HepG2 (cell line): ENCODE measurements around the gene HECTD4. TPM values are rescaled to one million over a fixed set of nuclear protein-coding genes. Genes with fewer than 3 reads are reported as not detected.

Experiments
- ARID3A ChIP-seq: IDR thresholded peaks from 2 replicates; pipeline ENCODE4 v1.6.1; 2012; ENCODE audit warnings: low read depth, low read length, improper control_type of control experiment
- DBP ChIP-seq: sonication (generic); formaldehyde crosslinking; IDR thresholded peaks from 2 replicates; pipeline ENCODE4 v1.4.0; 2020; ENCODE audit warnings: missing genetic modification reagents; ENCODE audit errors: not compliant biosample characterization
- FOXP1 ChIP-seq, 2 experiments: fragments of 450-650 bp in 1 of 2; IDR thresholded peaks; 2 replicates each; pipeline ENCODE4 v1.6.1; 2017 to 2018; ENCODE audit warnings: antibody characterized with exemption in 1 of 2
- FOXP4 ChIP-seq: sonication (generic); formaldehyde crosslinking; IDR thresholded peaks from 2 replicates; pipeline ENCODE4 v1.4.0; 2020; ENCODE audit warnings: missing genetic modification reagents
- GFI1 ChIP-seq: sonication (generic); formaldehyde crosslinking; IDR thresholded peaks from 2 replicates; pipeline ENCODE4 v1.5.0; 2020; ENCODE audit warnings: missing genetic modification reagents, mild to moderate bottlenecking, borderline replicate concordance
- GMEB1 ChIP-seq: sonication (generic); formaldehyde crosslinking; IDR thresholded peaks from 2 replicates; pipeline ENCODE4 v1.5.1; 2020; ENCODE audit warnings: missing genetic modification reagents, mild to moderate bottlenecking, borderline replicate concordance
- HDAC1 ChIP-seq: sonication (generic); formaldehyde crosslinking; IDR thresholded peaks from 2 replicates; pipeline ENCODE4 v1.5.1; 2020; ENCODE audit warnings: mild to moderate bottlenecking, missing genetic modification reagents
- HNRNPL ChIP-seq: fragments of 200-400 bp; formaldehyde crosslinking; IDR thresholded peaks from 2 replicates; pipeline ENCODE4 v1.6.1; 2017; ENCODE audit warnings: mild to moderate bottlenecking, low read depth, low read length
- MIXL1 ChIP-seq: IDR thresholded peaks from 2 replicates; pipeline ENCODE4 v1.6.1; 2016
- NCOA1 ChIP-seq: sonication (generic); formaldehyde crosslinking; IDR thresholded peaks from 2 replicates; pipeline ENCODE4 v1.9.0; 2021; ENCODE audit warnings: missing genetic modification reagents
- SKI ChIP-seq: fragments of 450-650 bp; IDR thresholded peaks from one replicate; pipeline ENCODE4 v1.6.1; 2018; ENCODE audit warnings: mild to moderate bottlenecking; ENCODE audit not compliant: partially characterized antibody
- TBX2 ChIP-seq: sonication (generic); formaldehyde crosslinking; IDR thresholded peaks from 2 replicates; pipeline ENCODE4 v1.5.0; 2020; ENCODE audit warnings: missing genetic modification reagents, mild to moderate bottlenecking, borderline replicate concordance
- TFDP2 ChIP-seq: sonication (generic); formaldehyde crosslinking; IDR thresholded peaks from 2 replicates; pipeline ENCODE4 v1.4.0; 2020; ENCODE audit warnings: missing genetic modification reagents
- ZNF205 ChIP-seq: IDR thresholded peaks from 2 replicates; pipeline ENCODE4 v1.6.1; 2018; ENCODE audit warnings: missing biosample characterization, missing genetic modification reagents
- ZNF251 ChIP-seq: sonication (generic); formaldehyde crosslinking; IDR thresholded peaks from 2 replicates; pipeline ENCODE4 v1.9.0; 2021; ENCODE audit warnings: mild to moderate bottlenecking, missing genetic modification reagents
- ZNF362 ChIP-seq: sonication (generic); formaldehyde crosslinking; IDR thresholded peaks from 2 replicates; pipeline ENCODE4 v1.4.0; 2020; ENCODE audit warnings: missing genetic modification reagents, mild to moderate bottlenecking, borderline replicate concordance
- ZSCAN5A ChIP-seq: sonication (generic); formaldehyde crosslinking; IDR thresholded peaks from 2 replicates; pipeline ENCODE4 v1.8.0; 2022; ENCODE audit warnings: mild to moderate bottlenecking, missing genetic modification reagents, borderline replicate concordance
- polyA plus RNA-seq, 8 experiments: library from polyadenylated mRNA; depleted of rRNA in 3 of 8; stranded (reverse) in 7 of 8; unstranded in 1 of 8; fragments of >200 nt; fragmentation: Illumina TruSeq in 4 of 8; extraction: Trizol in 4 of 8; gene quantifications; 2 replicates each; pipeline versions ENCODE4 v1.2.1 to v1.2.3, GENCODE V29; 2011 to 2016; ENCODE audit warnings: low read depth in 4 of 8, missing spikeins in 1 of 8, mixed read lengths in 1 of 8; ENCODE audit not compliant: insufficient read depth in 1 of 8
- total RNA-seq, 5 experiments: library from RNA; depleted of rRNA; stranded (reverse); fragments of >200 nt; fragmentation: Illumina TruSeq; extraction: Trizol; gene quantifications; 2 replicates each; pipeline ENCODE4 v1.2.3, GENCODE V29; 2016; ENCODE audit warnings: low read depth in 1 of 5

Gene HECTD4
- total and polyA plus RNA-seq, 2 of the 13 experiments (the other 11 are each of a cell fraction or from before 2014, with no cell fraction given), result 9.0 to 11.4 TPM

GRCh38 chr12:112285600-112286401 lies 96.4 kb downstream of the HECTD4 start (continued):
- TF ChIP-seq GFI1 (CRISPR knock-in tag) (peak; percentile 95), HDAC1 (peak; percentile 76), MIXL1 (peak; percentile 63; the same call in 1 of the 2 replicates), TBX2 (CRISPR knock-in tag) (peak; percentile 70; the same call in 1 of the 2 replicates), NCOA1 (CRISPR knock-in tag) (0 out of 2 replicates have a peak, but pooled peaks have one; percentile 37), FOXP4 (CRISPR knock-in tag) (peak; percentile 76), SKI (peak; percentile 45), GMEB1 (CRISPR knock-in tag) (0 out of 2 replicates have a peak, but pooled peaks have one; percentile 21), FOXP1 (IDR thresholded peaks at IDR 0.05) (peak; percentile 65), FOXP1 (CRISPR knock-in tag; IDR thresholded peaks at IDR 0.05) (peak; percentile 87), ZNF362 (CRISPR knock-in tag) (peak; percentile 41; the same call in 1 of the 2 replicates), ZSCAN5A (CRISPR knock-in tag) (0 out of 2 replicates have a peak, but pooled peaks have one; percentile 37), ZNF251 (CRISPR knock-in tag) (no peak), TFDP2 (CRISPR knock-in tag) (no peak), ARID3A (peak; percentile 97), ZNF205 (CRISPR knock-in tag) (peak; percentile 52; the same call in 1 of the 2 replicates), HNRNPL (no peak), DBP (no peak)
